Right hindlimb (tissue), 1 donor: Measurements from ENCODE around the gene GATA2.

Experiments used
- DNase-seq: peaks from one replicate; pipeline ENCODE4 v3.0.0-alpha.2; 2018

The GATA2 gene

DNA sequence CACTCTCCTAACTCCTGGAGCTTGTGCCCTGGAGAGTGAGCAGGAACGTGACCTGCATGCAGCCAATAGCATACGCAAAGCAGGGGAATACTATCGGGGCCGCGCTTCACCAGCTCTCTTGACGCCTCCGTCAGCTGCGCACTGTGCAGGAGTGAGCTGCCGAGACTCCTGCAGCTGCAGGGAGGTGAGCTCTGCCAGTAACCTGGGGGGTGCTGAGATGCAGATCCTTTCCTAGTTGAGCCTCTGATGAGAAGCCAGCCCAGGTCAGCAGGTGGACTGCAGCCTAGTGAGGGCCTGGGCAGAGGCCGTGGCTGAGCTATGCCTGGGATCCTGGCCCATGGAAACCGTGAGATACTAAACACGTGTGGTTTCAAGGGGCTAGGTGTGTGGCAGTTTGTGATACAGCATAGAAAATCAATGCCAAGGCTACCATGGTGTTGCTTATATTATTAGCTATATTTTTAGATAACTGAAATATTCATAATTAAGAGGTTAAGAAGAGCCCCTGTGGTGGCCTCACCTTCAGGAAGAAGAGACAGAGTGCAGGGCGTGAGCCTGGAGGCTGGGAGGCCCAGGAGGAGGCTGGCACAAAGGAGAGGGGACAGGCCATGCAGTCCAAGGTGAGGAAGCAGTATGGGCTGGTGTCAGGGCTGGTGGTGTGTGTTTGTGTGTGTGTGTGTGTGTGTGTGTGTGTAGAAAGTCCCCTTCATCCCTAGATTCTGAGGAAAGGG lies 20.4 kb downstream of the GATA2 start:
- no peak for DNase-seq

DNA sequence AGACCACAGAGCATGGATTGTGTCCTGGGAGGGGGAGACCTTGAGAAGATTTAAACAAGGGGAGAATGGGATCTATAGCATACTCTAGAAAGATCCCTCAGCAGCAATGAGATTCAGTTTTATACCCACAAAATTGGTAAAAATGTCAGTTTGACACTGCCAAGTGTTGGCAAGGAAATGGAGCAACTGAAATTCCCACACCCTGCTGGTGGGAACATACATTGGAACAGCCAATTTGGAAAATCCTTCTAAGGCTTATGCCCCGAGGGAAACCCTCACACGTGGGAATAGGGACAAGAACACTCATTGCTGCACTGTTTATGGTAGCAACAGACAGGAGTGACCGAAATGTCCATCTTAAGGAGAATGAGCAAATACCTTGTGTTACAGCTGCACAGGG lies 21.3 kb downstream of the GATA2 start:
- DNase-seq, result no peak

DNA sequence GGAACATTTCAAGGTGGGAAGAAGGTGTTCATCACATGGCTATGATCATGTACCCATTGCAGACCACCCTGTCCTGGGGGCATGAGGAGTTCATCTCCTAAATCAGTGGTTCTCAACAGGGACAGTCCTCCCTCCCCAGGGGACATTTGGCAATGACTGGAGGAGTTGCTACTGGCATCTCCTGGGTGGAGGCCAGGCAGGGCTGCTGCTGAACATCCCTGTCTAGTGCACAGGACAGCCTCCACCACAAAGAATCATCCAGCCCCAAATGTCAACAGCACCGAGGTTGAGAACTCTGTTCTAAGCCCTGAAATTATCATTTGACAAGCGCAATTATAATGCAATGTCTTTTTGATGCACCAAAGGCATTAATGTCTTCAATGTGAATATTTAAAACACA lies 21.9 kb downstream of the GATA2 start:
- no peak for DNase-seq

DNA sequence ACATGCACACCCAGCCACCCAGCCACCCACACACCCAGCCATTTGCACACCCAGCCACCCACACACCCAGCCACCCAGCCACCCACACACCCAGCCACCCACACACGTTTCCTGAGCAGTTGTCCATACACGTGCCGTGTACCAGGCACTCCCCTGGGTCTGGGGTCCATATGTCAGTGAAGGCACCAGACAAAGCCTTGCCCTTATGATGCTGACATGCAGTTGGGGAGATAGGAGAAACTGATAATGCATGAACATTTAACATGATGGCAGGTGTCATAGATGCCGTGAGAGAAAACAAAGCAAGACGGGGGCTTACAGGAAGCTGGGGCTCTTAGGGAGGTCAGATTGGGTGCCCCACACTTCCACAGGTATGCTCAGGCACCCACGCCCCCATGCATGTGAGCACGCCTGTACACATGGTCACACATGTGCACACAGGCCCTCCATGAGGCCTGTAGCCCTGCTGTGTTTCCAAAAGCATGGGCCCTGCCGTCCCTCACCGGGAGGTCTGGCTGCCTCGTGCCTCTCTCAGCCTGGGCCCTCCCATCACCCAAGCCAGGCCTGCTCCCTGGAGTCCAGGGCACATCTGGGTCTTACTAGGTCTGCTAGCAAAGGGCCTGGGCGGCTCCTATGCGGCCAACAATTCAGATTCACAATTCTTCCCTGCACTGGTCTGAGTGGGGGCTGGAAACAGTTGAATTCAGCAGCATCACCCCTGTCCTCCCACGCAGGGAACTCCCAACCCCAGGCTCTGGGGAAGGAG lies 22.7 kb downstream of the GATA2 start:
- no peak for DNase-seq

DNA sequence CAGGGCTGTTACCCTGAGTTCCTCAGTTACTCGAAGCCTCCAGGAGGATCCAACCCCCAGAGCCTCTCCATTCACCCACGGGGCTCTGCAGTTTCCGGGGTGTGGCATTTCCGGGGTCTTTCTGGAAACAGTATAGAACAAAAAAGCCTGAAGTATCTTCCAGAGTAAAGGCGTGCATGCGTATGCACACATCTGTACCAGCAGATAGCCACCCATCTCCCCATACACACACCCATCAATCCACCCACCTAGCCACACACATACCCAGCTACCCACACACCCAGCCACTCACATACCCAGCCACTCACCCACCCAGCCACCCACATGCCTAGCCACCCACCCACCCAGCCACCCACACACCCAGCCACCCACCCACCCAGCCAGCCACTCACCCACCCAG lies 23.4 kb downstream of the GATA2 start:
- DNase-seq, result no peak

GRCh38 chr3:128468791-128469527 lies 24.0 kb downstream of the GATA2 start:
- no peak for DNase-seq

DNA sequence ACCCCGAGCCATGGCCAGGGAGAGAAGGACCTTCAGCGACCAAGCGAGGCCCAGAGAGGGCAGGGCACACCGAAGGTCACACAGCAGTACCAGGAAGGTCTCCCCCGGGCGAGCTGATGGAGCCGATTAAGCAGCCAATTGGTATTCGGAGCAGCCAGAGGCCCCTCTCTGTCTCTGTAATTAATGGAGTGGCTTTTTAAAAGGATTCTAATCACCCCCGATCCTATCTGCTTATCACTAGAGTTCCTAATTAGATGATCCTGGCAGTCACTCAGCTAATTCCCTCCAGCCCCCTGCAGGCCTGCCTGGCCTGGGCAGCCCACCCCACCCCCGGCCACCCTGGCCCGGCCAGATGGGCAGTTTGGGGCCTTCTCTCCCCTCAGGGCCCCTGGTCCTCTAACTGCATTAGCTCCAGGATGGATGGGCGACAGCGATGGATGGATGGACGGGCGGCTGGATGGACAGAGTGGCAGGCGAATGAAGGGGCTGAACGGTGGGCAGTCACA lies 24.7 kb downstream of the GATA2 start:
- no peak for DNase-seq

- no peak for DNase-seq
Measured at GRCh38 chr3:128466840-128467541, 26.0 kb downstream of the GATA2 start, which contains the start of gene DNAJB8. Gene DNAJB8 (minus strand): TSS chr3:128466890. CDS start chr3:128463245, 3,645 bp downstream.

DNA sequence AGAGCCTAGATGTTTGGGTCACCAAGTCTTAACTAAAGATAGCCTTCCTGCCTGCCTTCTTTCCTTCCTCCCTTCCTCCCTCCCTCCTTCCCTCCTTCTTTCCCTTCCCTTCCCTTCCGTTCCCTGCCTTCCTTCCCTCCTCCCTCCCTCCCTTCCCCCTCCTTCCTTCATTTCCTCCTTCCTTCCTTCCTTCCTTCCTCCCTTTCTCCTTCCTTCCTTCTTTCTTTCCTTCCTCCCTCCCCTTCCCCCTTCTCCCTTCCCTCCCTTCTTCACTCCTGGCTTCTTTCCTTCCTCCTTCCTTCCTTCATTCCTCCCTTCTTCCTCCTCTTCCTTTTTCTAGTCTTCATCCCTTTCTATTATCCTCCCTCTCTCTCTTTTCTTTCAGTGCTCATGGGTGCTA lies 28.3 kb downstream of the GATA2 start:
- DNase-seq, result no peak

DNA sequence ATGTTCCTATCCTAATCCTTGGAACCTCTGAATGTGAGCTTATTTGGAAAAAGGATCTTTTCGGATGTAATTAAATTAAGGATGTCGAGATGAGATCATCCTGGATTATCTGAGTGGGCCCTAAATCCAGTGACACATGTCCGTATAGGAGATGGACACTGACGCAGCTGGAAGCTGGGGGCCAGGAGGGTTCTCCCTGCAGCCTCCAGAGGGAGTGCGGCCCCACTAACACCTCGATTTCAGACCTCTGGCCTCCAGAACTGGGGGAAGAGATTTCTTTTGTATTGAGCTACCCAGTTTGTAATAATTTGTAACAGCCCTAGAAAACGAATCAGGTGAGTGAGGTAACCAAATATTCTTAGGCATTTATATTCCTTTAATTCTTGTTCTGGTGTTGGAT lies 28.8 kb downstream of the GATA2 start:
- no peak for DNase-seq

- no peak for DNase-seq
Measured at GRCh38 chr3:128463771-128464170, 29.2 kb downstream of the GATA2 start.

GRCh38 chr3:128463354-128463753 lies 29.6 kb downstream of the GATA2 start:
- no peak for DNase-seq

DNA sequence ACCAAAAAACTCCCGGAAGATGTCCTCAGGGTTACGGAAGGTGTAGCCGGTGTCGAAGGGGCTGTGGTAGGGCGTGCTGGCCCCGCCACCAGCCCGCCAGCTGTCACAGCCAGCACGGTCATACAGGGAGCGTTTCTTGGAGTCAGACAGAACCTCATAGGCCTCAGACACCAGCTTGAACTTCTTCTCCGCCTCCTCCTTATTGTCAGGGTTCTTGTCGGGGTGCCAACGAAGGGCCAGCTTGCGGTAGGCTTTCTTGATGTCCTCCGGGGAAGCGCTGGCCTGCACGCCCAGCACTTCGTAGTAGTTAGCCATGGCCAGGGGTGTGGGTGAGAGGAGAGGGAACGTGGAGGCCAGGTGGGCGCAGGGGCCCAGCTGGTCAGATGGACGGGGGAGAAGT lies 30.1 kb downstream of the GATA2 start:
- DNase-seq, result no peak

GRCh38 chr3:128462341-128462910 lies 30.6 kb downstream of the GATA2 start:
- no peak for DNase-seq

DNA sequence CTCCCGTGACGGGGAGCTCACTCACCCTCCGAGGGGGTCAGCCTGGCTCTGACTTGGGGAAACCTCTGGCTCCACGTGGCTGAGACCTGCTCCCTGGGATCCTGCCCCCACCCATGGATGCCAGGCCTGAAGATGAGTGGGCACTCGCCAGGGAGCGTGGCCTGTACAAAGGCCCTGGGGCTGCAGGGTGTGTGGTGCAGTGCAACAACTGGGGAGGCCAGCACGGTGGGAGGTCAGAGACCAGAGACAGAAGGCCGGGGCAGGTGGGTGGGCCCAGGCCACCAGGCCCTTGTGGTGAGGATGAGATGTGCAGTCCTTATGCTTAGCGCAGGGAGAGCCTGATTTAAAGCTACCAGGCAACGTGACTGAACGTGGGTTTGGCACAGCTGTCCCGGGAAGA lies 31.3 kb downstream of the GATA2 start:
- DNase-seq, result no peak

DNA sequence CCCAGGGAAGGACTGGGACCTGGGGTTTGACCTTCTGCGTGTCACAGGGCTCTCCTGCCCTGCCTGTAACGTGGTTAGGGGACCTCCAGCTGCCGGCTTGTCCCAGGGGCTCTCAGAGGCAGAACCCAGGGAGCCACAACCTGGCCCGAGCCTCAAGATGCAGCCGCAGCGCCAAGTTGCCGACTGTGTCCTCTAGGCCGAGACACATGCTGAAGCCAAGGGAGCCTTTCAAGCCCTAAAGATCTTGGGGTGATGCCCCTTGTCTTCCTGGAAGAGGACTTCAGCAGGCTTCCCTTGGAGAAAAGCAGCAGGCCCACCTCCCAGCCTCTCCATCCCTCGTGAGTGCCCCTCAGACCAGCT lies 33.6 kb downstream of the GATA2 start:
- no peak for DNase-seq

- no peak for DNase-seq
Measured at GRCh38 chr3:128458746-128459460, 34.1 kb downstream of the GATA2 start.

DNA sequence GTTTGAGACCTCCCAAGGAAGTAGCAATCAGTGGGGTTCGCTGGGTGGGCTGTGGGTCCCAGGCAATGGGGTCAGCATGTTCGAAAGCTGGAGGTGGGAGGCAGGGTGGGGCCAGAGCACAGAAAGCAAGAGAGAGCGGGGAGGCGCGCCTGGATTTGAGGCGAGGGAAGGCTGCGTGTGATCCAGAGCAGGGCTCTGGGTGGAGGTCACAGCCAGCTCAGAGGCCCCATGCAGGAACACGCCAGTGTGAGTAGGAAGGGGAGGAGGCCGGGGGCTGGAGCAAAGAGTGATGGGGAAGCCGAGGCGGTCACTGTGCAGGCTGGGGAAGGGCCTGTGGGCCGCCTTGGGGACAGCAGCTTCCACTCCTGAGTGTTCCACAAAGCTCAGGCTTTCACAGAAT lies 35.1 kb downstream of the GATA2 start:
- no peak for DNase-seq

DNA sequence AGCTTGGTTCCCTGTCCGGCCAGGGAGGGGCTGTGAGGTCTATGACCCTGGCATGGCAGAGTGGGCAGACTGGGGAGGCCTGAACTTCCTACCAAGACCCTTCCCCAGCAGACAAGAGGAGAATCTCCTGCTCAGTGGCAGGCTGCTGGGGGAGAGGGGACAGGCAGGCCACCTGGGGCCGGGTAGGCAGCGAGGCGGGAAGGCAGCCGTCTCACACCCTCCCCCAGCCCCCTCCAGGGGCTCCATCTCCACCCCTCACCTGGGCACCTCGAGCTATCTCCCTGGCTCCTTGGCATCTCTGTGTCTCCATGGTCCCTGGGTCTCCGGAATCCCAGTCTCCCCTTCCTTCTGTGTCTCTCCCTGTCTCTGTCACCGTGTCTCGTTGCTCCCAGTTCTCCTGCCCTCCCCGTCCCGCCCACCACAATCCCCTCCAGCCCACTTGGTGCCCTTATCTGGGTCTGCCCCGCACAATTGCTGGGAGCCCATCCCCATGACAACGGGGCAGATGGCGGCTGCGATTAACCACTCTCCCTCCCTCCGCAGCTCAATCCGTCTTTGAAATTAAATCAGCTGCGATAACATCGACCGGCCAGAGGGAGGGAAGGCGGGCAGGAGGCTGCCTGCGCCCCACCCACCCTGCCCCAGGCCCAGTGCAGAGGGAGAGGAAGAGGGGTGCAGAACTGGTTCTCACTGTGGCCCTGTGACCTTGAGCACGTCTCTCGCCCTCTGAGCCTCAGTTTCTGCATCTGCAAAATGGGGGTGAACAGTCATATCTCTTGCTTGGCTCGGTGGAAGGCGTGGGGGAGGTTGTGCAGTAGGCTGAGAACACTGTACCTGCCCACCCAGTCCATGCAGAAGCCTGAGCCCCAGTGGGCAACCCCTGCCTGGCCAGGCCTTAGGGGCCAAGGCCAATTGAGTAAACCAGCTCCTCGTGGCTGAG lies 36.0 kb downstream of the GATA2 start:
- no peak for DNase-seq
